Peyer's patch (tissue), 4 donors: Measurements from ENCODE around the gene ZNF692. TPM values are rescaled to one million over a fixed set of nuclear protein-coding genes. Genes with fewer than 3 reads are reported as not detected.
A peak's percentile ranks its signal among the peaks of the same experiment; 100 is the strongest.
"Not testable (repeated sequence)": the region's sequence is repeated elsewhere in the genome, so short reads cannot be mapped to it uniquely, and the experiment has no call there.

Experiments used
- DNase-seq, 3 donors: peaks; one replicate each; pipeline ENCODE4 v3.0.0-alpha.2; 2017 to 2019
- H3K27ac ChIP-seq, 4 donors: fragments of 200-600 bp; sonication (generic); one replicate each; pipeline ENCODE4 v1.5.1; 2016 to 2019
- H3K27me3 ChIP-seq, 2 donors: fragments of 200-600 bp; sonication (generic); one replicate each; pipeline ENCODE4 v1.5.1; 2019
- H3K36me3 ChIP-seq, 3 donors: fragments of 200-600 bp; sonication (generic); one replicate each; pipeline ENCODE4 v1.5.1; 2016 to 2019
- H3K4me1 ChIP-seq, 4 donors: fragments of 200-600 bp; sonication (generic); one replicate each; pipeline ENCODE4 v1.5.1; 2016 to 2019
- H3K4me3 ChIP-seq, 4 donors: fragments of 200-600 bp; sonication (generic); 1 replicate in 3 of 4; 2 replicates in 1 of 4; pipeline ENCODE4 v1.5.1; 2016 to 2019; ENCODE audit warnings: mild to moderate bottlenecking in 1 of 4
- H3K9me3 ChIP-seq, 4 donors: fragments of 200-600 bp; sonication (generic); one replicate each; pipeline ENCODE4 v1.5.1; 2016 to 2019; ENCODE audit warnings: mild to moderate bottlenecking in 1 of 4
- CTCF ChIP-seq, 6 experiments: fragments of 450-650 bp in 4 of 6; fragments of 200-600 bp in 2 of 6; sonication (generic) in 1 of 6; IDR thresholded peaks; one replicate each; pipeline ENCODE4 v1.5.1; 2017 to 2019; ENCODE audit warnings: antibody characterized with exemption in 6 of 6, mild to moderate bottlenecking in 3 of 6, moderate library complexity in 1 of 6
- POLR2A ChIP-seq, 2 donors: fragments of 450-650 bp; IDR thresholded peaks; one replicate each; pipeline ENCODE4 v1.5.1; 2017; ENCODE audit warnings: antibody characterized with exemption in 2 of 2, mild to moderate bottlenecking in 2 of 2, moderate library complexity in 2 of 2
- total RNA-seq, 4 donors: library from RNA; depleted of rRNA; stranded (reverse); fragments of >200 nt; gene quantifications; one replicate each; pipeline ENCODE4 v1.1.0, GENCODE V29; 2016

The ZNF692 gene
- total RNA-seq, 4 donors from 2014 or later: 46.2 to 128 (median 104) TPM

- DNase-seq: no peak
- Histone ChIP-seq H3K9me3 (no peaks in the 10 kb centered on the region), H3K27me3 (no peaks in the 10 kb centered on the region), H3K27ac (no peak overlapping the region), H3K4me1 (no peaks in the 10 kb centered on the region), H3K4me3 (no peak overlapping the region), H3K36me3 (no peaks in the 10 kb centered on the region)
- no peak for TF ChIP-seq POLR2A (IDR thresholded peaks at IDR 0.05)
- no peak for TF ChIP-seq CTCF (IDR thresholded peaks at IDR 0.05)
These were observed 25.9 kb upstream of the ZNF692 start for GRCh38 chr1:248884632-248885295.

- not testable (repeated sequence) for H3K36me3 ChIP-seq, H3K4me3 ChIP-seq, H3K27ac ChIP-seq, H3K9me3 ChIP-seq, H3K4me1 ChIP-seq, H3K27me3 ChIP-seq, DNase-seq
These were observed 23.5 kb upstream of the ZNF692 start for GRCh38 chr1:248882427-248882826.

GRCh38 chr1:248881261-248881660 lies 22.4 kb upstream of the ZNF692 start:
- Histone ChIP-seq H3K9me3 (no peaks in the 10 kb centered on the region), H3K4me1 (no peaks in the 10 kb centered on the region), H3K4me3 (no peak overlapping the region), H3K36me3 (no peaks in the 10 kb centered on the region), H3K27me3 (no peaks in the 10 kb centered on the region), H3K27ac (no peak overlapping the region)
- TF ChIP-seq POLR2A (IDR thresholded peaks at IDR 0.05): no peak
- no peak for TF ChIP-seq CTCF (IDR thresholded peaks at IDR 0.05)
- DNase-seq: no peak

- peak; percentile 62 to 90 (median 86) for DNase-seq
- TF ChIP-seq POLR2A (IDR thresholded peaks at IDR 0.05): peak in 1 of 2 donors; percentile 2
- peak in 1 of 6 experiments; percentile 16 for TF ChIP-seq CTCF (IDR thresholded peaks at IDR 0.05)
- Histone ChIP-seq H3K4me3 (peak overlapping the region; percentile 54 to 72 (median 64)), H3K27me3 (no peaks in the 10 kb centered on the region), H3K4me1 (no peaks in the 10 kb centered on the region), H3K36me3 (no peaks in the 10 kb centered on the region), H3K9me3 (no peaks in the 10 kb centered on the region), H3K27ac (peak overlapping the region; percentile 90 to 95 (median 95))
These were observed 15.2 kb upstream of the ZNF692 start for GRCh38 chr1:248873993-248874533.

- TF ChIP-seq CTCF (IDR thresholded peaks at IDR 0.05) (no peak), POLR2A (IDR thresholded peaks at IDR 0.05) (peak; percentile 27 to 36)
- no peaks in the 10 kb centered on the region for H3K9me3 ChIP-seq
- no peaks in the 10 kb centered on the region for H3K27me3 ChIP-seq
- peak overlapping the region; percentile 90 to 95 (median 95) for H3K27ac ChIP-seq
- peak overlapping the region; percentile 54 to 72 (median 64) for H3K4me3 ChIP-seq
- H3K36me3 ChIP-seq: no peaks in the 10 kb centered on the region
- peak; percentile 92 to 98 (median 97) for DNase-seq
- no peaks in the 10 kb centered on the region for H3K4me1 ChIP-seq
These were observed 14.6 kb upstream of the ZNF692 start for GRCh38 chr1:248873409-248873992.

GRCh38 chr1:248872752-248873408 lies 14.0 kb upstream of the ZNF692 start:
- peak; percentile 51 to 79 (median 73) for DNase-seq
- H3K36me3 ChIP-seq: no peaks in the 10 kb centered on the region

More at GRCh38 chr1:248872752-248873408, 14.0 kb upstream of the ZNF692 start:
- Histone ChIP-seq H3K27me3 (no peaks in the 10 kb centered on the region), H3K4me3 (peak overlapping the region; percentile 54 to 72 (median 64)), H3K9me3 (no peaks in the 10 kb centered on the region), H3K27ac (peak overlapping the region; percentile 90 to 95 (median 95)), H3K4me1 (no peaks in the 10 kb centered on the region)
- TF ChIP-seq POLR2A (IDR thresholded peaks at IDR 0.05): no peak
- no peak for TF ChIP-seq CTCF (IDR thresholded peaks at IDR 0.05)
